GM12873 (cell line): Measurements from ENCODE around the gene KRTAP29-1.

ENCODE experiments used
- TF ChIP-seq, protein P1 (sequence below): IDR thresholded peaks from 2 replicates; pipeline ENCODE4 v1.5.1; 2012; ENCODE audit warnings: low read depth, mild to moderate bottlenecking, moderate library complexity, low read length, control low read depth; ENCODE audit not compliant: insufficient read depth; ENCODE audit errors: missing control alignments

KRTAP29-1 gene

DNA sequence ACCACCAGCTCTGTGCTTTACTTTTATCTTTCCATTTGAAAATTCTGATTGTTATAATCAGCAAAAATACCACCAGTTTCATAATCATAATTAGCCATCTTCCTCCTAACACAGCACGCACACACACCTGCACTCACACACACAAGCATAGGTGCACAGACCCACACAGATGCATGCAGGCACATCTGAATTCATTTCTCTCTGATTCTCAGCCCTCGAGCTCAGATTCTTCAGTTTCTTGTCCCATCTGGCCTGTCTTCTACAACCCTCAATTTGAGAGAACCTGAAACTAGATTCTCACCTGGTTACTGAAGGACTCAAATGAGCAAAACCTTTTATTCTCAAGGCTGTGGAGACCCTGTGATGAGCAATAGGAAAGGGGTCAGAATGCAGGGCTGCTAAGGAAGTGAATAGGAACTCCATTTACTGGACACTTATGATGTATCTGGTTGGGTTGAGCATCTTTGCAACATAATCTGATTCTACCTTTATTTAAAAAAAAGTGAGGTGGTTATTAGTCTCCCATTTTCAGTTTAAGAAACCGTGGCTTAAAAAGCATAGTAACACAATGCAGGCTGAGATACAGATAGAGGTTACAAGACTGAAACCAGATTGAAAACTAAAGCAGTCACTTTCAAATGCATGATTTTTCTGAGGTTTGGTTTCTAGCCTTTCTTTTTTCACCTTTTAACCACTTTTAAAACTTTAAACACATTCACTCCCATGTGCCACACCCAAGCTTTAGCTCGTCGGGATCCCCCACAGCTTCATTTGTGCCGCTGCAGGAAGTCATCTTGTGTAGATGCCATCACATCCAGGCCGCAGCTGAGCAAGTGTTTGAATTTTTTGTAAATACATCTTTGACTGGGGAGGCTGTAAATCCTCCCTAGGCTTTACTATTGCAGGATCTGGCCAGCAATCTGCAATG is 38.5 kb upstream of the KRTAP29-1 start:
- TF ChIP-seq, protein P1, sequence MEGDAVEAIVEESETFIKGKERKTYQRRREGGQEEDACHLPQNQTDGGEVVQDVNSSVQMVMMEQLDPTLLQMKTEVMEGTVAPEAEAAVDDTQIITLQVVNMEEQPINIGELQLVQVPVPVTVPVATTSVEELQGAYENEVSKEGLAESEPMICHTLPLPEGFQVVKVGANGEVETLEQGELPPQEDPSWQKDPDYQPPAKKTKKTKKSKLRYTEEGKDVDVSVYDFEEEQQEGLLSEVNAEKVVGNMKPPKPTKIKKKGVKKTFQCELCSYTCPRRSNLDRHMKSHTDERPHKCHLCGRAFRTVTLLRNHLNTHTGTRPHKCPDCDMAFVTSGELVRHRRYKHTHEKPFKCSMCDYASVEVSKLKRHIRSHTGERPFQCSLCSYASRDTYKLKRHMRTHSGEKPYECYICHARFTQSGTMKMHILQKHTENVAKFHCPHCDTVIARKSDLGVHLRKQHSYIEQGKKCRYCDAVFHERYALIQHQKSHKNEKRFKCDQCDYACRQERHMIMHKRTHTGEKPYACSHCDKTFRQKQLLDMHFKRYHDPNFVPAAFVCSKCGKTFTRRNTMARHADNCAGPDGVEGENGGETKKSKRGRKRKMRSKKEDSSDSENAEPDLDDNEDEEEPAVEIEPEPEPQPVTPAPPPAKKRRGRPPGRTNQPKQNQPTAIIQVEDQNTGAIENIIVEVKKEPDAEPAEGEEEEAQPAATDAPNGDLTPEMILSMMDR, result no peak

DNA sequence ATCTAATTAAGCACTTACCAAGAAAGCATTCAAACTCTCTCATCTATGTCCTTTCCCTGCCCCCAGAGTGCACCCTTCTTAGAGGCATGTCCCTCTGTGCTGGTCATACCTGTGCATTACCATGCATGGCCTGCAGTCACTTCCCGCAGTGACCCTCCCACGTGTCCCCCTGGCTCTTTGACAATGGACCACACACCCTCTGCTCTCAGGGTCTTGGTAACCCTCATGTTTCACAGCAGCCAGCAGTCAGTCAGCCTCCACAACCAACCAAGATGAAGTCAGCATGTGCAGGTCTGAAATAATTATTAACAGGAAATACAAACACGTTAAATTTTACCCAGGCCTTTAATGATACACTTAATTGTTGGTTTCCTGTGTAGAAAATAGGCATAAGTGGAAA is 37.8 kb upstream of the KRTAP29-1 start:
- TF ChIP-seq, protein P1, result no peak

DNA sequence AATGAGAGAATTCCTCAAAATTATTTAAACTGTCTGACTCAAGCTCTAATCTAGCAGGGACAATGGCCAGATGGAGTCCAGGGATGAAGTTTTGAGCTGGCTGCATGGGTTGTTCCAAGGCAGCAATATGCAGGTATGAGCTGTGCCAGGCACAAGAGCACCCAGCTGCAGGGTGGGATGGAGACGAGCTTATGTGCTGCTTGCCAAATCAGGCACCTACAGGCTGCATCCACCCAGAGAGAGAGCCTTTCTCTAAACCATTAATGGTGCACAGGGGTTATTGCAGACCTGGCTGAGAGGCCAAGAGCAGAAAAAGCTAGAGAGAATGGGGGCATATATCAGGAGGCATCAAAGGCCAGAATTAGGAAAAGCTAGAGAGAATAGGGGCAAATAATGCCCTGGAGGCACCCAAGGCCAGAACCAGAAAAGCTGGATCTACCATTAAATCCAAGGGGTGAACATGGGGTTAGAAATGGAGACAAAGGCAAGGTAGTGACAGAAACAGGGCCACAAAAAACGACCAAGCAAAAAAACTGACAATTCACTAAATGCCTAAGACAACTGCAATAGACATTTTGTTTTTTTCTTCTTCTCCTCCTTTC is 37.0 kb upstream of the KRTAP29-1 start:
- TF ChIP-seq, protein P1, result no peak

DNA sequence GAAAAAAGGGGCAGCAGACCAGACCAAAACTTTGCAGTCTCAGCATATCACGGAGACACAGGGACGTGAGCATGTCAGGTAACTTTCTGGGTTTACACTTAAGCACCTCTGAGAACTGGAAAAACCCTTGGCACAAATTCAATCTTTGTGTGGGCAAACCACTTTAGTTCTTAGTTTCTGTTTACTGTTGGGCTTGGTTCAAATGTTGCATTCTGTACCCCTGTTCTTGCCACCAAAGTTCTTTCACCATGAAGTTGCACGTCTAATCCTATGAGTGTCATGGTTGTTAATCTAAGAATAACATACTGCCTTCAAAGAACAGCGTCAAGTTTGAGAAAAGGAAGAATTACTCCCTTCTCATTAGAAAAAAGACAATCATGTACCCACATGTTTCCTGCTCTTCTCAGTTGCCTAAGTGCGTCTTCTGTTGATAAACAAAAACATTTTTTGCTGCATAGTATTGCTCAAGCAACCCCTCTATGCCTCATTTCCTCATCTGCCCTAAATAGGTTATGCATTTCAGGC is 36.4 kb upstream of the KRTAP29-1 start:
- TF ChIP-seq, protein P1, result no peak

DNA sequence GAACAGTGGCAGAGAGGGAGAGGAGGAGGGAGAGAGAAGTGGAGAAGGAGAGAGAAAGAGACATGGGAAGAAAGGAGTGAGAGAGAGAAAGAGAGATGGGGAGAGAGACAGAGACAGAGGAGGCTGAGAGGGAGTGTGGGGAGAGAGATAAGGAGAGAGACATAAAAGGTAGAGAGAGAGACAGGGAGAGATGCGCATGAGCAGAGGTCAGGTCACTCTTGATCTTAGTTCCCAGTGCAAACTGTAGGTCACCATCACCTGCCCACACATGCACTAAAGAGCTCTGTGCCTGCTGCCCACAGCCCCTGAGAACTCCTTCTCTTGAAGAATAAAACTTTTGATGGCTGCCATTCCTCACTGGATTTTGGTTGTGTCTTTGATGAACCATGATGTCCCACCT is 33.1 kb upstream of the KRTAP29-1 start:
- TF ChIP-seq, protein P1, result no peak

DNA sequence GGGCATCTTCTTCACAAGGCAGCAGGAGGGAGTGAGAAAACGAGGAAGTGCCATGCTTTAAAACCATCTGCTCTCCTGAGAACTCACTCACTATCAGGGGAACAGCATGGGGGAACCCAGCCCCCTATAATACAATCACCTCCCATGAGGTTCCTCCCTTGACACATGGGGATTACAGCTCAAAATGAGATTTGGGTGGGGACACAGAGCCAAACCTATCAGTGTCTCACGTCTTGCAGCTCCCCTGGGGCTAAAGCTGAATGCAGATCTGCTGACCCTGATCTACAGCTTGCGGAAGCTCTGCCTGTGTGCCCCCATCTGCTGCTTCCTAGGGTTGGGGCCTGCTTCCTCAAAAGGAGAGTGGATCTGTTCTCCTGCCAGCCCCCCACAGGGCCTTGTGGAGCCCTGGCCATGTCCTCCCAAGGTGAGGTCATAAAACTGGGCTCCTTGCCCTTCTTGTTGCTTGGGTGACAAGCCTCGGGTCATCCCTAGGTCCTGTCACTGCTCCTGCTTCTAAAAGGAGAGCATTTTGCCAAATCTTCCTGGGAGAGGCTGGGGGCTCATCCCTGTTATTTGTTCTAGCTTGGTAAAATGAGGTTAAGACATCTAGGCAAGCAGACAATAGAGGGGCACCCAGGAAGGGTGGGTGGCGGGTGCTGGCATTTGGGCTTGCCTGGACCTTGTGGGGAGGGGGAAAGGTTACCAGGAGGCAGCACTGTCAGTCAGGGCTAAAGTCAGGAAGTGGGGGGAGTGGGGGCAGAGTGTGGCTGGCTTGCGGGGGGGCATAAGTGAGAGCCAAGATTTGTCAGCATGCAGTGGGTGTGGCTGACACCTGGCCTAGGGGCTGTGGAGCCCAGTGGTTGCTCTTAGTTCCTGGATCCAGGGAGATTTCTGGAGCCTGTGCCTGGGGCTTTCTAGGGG is 32.0 kb upstream of the KRTAP29-1 start:
- TF ChIP-seq, protein P1, result no peak
